GM18505 (cell line): ENCODE results near the gene CHST9.

ENCODE experiments used
- ATAC-seq: cut with Tn5 transposase; IDR thresholded peaks from one replicate; pipeline ENCODE4 v1.9.1; 2021; ENCODE audit not compliant: unreplicated experiment
- POLR2A ChIP-seq: IDR thresholded peaks from 4 replicates; pipeline ENCODE4 v1.6.1; 2011; ENCODE audit warnings: borderline replicate concordance; ENCODE audit not compliant: insufficient read depth, insufficient read length; ENCODE audit errors: extremely low read depth

The CHST9 gene

DNA sequence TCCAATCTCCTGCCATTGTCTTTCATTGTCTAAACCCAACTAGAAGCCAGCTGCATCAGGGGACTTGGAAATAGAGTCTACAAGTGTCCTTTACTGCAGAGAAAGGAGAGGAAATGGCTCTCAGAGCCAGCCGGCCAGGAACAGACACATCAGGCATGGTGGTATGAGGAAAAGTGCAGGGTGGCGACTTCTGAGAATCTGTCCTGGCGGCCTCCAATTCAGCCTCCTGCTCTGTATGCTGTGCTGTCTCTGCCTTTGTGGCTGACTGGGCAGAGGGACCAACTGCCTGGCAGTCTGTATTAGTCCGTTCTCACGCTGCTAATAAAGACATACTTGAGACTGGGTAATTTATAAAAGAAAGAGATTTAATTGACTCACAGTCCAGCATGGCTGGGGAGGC, 282.8 kb downstream of the CHST9 start:
- no peak for TF ChIP-seq POLR2A
- no peak for ATAC-seq

DNA sequence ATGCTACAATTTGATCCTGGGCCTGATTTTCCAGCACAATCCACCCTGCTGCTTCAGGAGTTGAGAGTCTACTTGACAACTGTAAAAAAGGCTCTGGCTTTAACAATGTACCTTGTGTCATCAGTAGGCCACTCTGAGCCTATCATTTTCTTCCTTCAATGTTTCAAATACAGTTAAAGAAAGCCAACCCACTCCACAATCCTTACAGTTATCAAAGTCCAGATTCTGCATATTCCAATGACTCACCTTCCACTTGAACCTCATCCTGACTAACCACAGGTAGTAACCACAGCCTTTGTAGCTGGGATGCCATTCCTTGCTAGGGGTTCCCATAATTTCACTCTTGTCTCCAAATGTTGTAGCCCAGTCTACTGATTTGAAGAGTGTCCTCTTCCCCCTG, 284.1 kb downstream of the CHST9 start:
- no peak for TF ChIP-seq POLR2A
- ATAC-seq: no peak

- no peak for ATAC-seq
- TF ChIP-seq POLR2A: no peak
These were observed 290.7 kb downstream of the CHST9 start for GRCh38 chr18:26894426-26894825.

DNA sequence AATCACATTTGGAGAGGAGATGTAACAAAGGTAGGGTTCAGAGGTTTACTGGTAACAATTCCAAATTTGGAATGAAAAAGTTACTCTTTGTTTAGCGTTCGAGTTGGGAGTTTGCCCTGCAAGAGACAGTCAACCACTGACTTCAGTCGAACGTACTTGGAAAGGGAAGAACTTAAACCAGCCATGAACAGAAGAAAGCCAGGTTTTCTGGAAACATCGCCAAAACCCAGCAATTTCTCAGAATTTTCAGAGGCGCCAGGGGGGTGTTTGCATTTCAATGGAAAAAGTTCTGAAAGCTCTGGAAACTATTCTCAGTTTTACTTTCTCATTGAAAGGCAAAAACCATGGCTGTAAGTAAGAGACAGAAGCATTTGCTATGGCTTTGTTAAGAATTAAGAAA, 291.1 kb downstream of the CHST9 start:
- no peak for TF ChIP-seq POLR2A
- ATAC-seq: no peak

GRCh38 chr18:26888259-26888658, 296.8 kb downstream of the CHST9 start:
- ATAC-seq: no peak
- TF ChIP-seq POLR2A: no peak

- TF ChIP-seq POLR2A: no peak
These were observed 310.0 kb downstream of the CHST9 start for GRCh38 chr18:26875040-26875654.

GRCh38 chr18:26874283-26874682, 310.8 kb downstream of the CHST9 start:
- TF ChIP-seq POLR2A: no peak
- ATAC-seq: no peak

More at GRCh38 chr18:26875040-26875654, 310.0 kb downstream of the CHST9 start:
- ATAC-seq: no peak

- ATAC-seq: peak; percentile 62
- TF ChIP-seq POLR2A: no peak
These were observed 315.5 kb downstream of the CHST9 start for GRCh38 chr18:26869640-26870039.

- TF ChIP-seq POLR2A: no peak
- ATAC-seq: no peak
These were observed 316.0 kb downstream of the CHST9 start for GRCh38 chr18:26868968-26869586.

- ATAC-seq: no peak
- TF ChIP-seq POLR2A: no peak
These were observed 317.6 kb downstream of the CHST9 start for GRCh38 chr18:26867471-26867870.

DNA sequence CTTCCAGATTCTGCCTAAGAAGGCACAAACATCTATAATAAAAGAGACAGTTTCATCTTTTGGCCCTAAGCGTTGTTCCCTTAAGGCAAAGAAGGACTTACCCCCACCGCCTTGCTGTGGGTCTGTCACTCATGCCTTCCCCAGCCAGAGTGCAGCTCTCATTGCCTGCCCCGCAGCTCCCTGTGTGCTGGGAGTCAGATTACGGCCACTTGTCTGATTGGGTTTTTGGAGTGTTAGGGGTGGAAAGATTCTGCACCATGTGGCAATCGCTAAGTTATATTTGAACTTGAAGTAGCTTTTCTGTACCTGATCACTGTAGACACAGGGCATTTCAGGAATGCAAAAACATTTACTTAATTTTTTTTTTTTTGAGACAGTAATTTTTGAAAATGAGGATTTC, 319.6 kb downstream of the CHST9 start, which contains the start of gene AQP4:
TSS of gene AQP4 (minus strand) at position 151 of the 400 bp plus-strand sequence. CDS start at position 133, 18 bp downstream.
- no peak for TF ChIP-seq POLR2A
- ATAC-seq: no peak

GRCh38 chr18:26864658-26865057, 320.4 kb downstream of the CHST9 start:
- ATAC-seq: no peak
- TF ChIP-seq POLR2A: no peak

DNA sequence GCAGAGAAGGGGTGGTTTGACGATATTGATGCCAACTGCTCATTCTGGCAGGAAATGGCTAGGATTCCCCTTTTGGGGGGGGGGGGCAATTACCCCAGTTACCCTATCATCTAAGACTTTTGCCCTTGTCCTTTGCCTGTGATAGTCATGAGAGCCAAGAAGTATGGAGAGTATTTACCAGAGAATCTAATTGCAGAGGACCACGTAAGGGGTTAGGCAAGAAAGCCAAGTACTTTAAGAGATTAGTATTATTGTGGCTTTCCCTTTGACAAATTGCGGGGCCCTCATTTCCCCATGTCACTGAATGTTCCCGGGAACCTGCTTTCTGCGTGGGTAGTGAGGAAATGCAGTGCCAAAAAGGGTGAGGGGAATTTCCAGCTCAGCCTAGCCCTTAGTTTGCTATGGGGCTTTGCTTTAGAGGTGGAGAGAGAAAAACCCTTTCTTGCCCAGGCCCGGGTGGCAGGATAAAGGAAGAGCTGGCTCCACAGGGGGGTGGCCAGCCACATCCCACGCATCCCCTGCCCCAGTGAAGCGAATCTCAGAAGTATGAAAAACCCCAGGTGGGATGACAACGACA, 321.1 kb downstream of the CHST9 start:
- ATAC-seq: no peak
- TF ChIP-seq POLR2A: no peak
